GM10847 (cell line): Measurements from ENCODE around the gene C11orf97.

Experiments
- POLR2A ChIP-seq: IDR thresholded peaks from 2 replicates; pipeline ENCODE4 v1.6.1; 2011; ENCODE audit not compliant: insufficient read length; ENCODE audit errors: extremely low read depth

C11orf97 gene

GRCh38 chr11:94544646-94545263 is 32.5 kb downstream of the C11orf97 start:
- no peak for TF ChIP-seq POLR2A

GRCh38 chr11:94545264-94546161 is 33.3 kb downstream of the C11orf97 start:
- TF ChIP-seq POLR2A = no peak

- no peak for TF ChIP-seq POLR2A
These were observed 33.9 kb downstream of the C11orf97 start for GRCh38 chr11:94546162-94546470.

GRCh38 chr11:94546886-94547285 is 34.6 kb downstream of the C11orf97 start:
- TF ChIP-seq POLR2A = no peak

- no peak for TF ChIP-seq POLR2A
These were observed 36.9 kb downstream of the C11orf97 start for GRCh38 chr11:94549146-94549545.

GRCh38 chr11:94550513-94550912 is 38.3 kb downstream of the C11orf97 start:
- TF ChIP-seq POLR2A = no peak

GRCh38 chr11:94553938-94554337 is 41.7 kb downstream of the C11orf97 start:
- no peak for TF ChIP-seq POLR2A

GRCh38 chr11:94557421-94557820 is 45.2 kb downstream of the C11orf97 start:
- TF ChIP-seq POLR2A = no peak

- TF ChIP-seq POLR2A = no peak
These were observed 45.7 kb downstream of the C11orf97 start for GRCh38 chr11:94557992-94558391.

GRCh38 chr11:94558468-94558867 is 46.2 kb downstream of the C11orf97 start:
- no peak for TF ChIP-seq POLR2A

GRCh38 chr11:94558932-94559331 is 46.7 kb downstream of the C11orf97 start:
- no peak for TF ChIP-seq POLR2A

- TF ChIP-seq POLR2A = no peak
These were observed 47.1 kb downstream of the C11orf97 start for GRCh38 chr11:94559361-94559760.

GRCh38 chr11:94560834-94561233 is 48.6 kb downstream of the C11orf97 start:
- no peak for TF ChIP-seq POLR2A

GRCh38 chr11:94563176-94563847 is 51.1 kb downstream of the C11orf97 start:
- no peak for TF ChIP-seq POLR2A

GRCh38 chr11:94563848-94564467 is 51.7 kb downstream of the C11orf97 start:
- no peak for TF ChIP-seq POLR2A

GRCh38 chr11:94567181-94567670 is 55.0 kb downstream of the C11orf97 start, which contains the start of gene PIWIL4:
TSS of gene PIWIL4 (plus strand) at chr11:94567368. CDS start at chr11:94567519, 151 bp downstream.
- TF ChIP-seq POLR2A = no peak

GRCh38 chr11:94568200-94568599 is 55.9 kb downstream of the C11orf97 start:
- no peak for TF ChIP-seq POLR2A
